Activated T-cell treated with anti-CD3 and anti-CD28 coated beads, Interleukin-2, amount 50 U/mL, for 48 hours (primary cell): Measurements from ENCODE around the gene BNIP3.

ENCODE experiments used
- DNase-seq, 2 experiments: peaks; one replicate each; pipeline ENCODE4 v3.0.0-alpha.2; 2020

Gene BNIP3

GRCh38 chr10:131981429-131982184, at the start of gene BNIP3:
Gene BNIP3 (minus strand): TSS chr10:131981923. CDS start chr10:131981806, 117 bp downstream.
- DNase-seq: peak; percentile 95 to 96

- DNase-seq: no peak
Observed at GRCh38 chr10:132030898-132031463, 49.3 kb upstream of the BNIP3 start.

- DNase-seq: no peak
Observed at GRCh38 chr10:132028706-132029105, 47.0 kb upstream of the BNIP3 start.

- no peak for DNase-seq
Observed at GRCh38 chr10:132027423-132027983, 45.8 kb upstream of the BNIP3 start.

- DNase-seq: peak; percentile 86 to 88
Observed at GRCh38 chr10:132023092-132023811, 41.5 kb upstream of the BNIP3 start.

GRCh38 chr10:132022241-132022640, 40.5 kb upstream of the BNIP3 start:
- DNase-seq: no peak

GRCh38 chr10:132021504-132022143, 39.9 kb upstream of the BNIP3 start:
- no peak for DNase-seq

GRCh38 chr10:132021046-132021445, 39.3 kb upstream of the BNIP3 start:
- DNase-seq: no peak

GRCh38 chr10:132020456-132020855, 38.7 kb upstream of the BNIP3 start:
- DNase-seq: no peak

GRCh38 chr10:132019366-132019765, 37.6 kb upstream of the BNIP3 start:
- no peak for DNase-seq

- no peak for DNase-seq
Observed at GRCh38 chr10:132018446-132018845, 36.7 kb upstream of the BNIP3 start.

- DNase-seq: no peak
Observed at GRCh38 chr10:132016514-132016913, 34.8 kb upstream of the BNIP3 start.

- DNase-seq: no peak
Observed at GRCh38 chr10:132011445-132011844, 29.7 kb upstream of the BNIP3 start.

- no peak for DNase-seq
Observed at GRCh38 chr10:132011024-132011423, 29.3 kb upstream of the BNIP3 start.

- DNase-seq: no peak
Observed at GRCh38 chr10:132010483-132010882, 28.8 kb upstream of the BNIP3 start.

GRCh38 chr10:132009575-132009974, 27.9 kb upstream of the BNIP3 start:
- no peak for DNase-seq

GRCh38 chr10:132007681-132008080, 26.0 kb upstream of the BNIP3 start:
- no peak for DNase-seq

GRCh38 chr10:132006966-132007365, 25.2 kb upstream of the BNIP3 start:
- DNase-seq: no peak

- no peak for DNase-seq
Observed at GRCh38 chr10:132005147-132005546, 23.4 kb upstream of the BNIP3 start.

- DNase-seq: no peak
Observed at GRCh38 chr10:132004052-132004451, 22.3 kb upstream of the BNIP3 start.

- DNase-seq: no peak
Observed at GRCh38 chr10:132003282-132003924, 21.7 kb upstream of the BNIP3 start.

- no peak for DNase-seq
Observed at GRCh38 chr10:132002004-132002403, 20.3 kb upstream of the BNIP3 start.
